ENCODE measurements around the gene TMEM214.

- no peak for TF ChIP-seq POLR2AphosphoS5 (IDR thresholded peaks at IDR 0.05; ENCODE audit: low read depth)
- TF ChIP-seq CTCF (IDR thresholded peaks at IDR 0.05; ENCODE audit: insufficient read depth, low read length): no peak
- TF ChIP-seq REST (IDR thresholded peaks at IDR 0.05; ENCODE audit: insufficient replicate concordance, low read depth): no peak
Observed at GRCh38 chr2:27000228-27000627, 32.5 kb upstream of the TMEM214 start.

Data from HL-60 (cell line).